GM18519 (cell line): Measurements from ENCODE around the gene RICTOR.

ENCODE experiments used
- ATAC-seq: cut with Tn5 transposase; IDR thresholded peaks from one replicate; pipeline ENCODE4 v1.9.1; 2021; ENCODE audit warnings: mild to moderate bottlenecking, moderate library complexity; ENCODE audit not compliant: unreplicated experiment, low FRiP score

Gene RICTOR

GRCh38 chr5:38906503-38906902 is 167.7 kb downstream of the RICTOR start:
- no peak for ATAC-seq

GRCh38 chr5:38905516-38905915 is 168.7 kb downstream of the RICTOR start:
- no peak for ATAC-seq

GRCh38 chr5:38899936-38900335 is 174.3 kb downstream of the RICTOR start:
- ATAC-seq = no peak

GRCh38 chr5:38896760-38897159 is 177.4 kb downstream of the RICTOR start:
- no peak for ATAC-seq

- no peak for ATAC-seq
Measured at GRCh38 chr5:38892363-38892762, 181.8 kb downstream of the RICTOR start.

- ATAC-seq = no peak
Measured at GRCh38 chr5:38891563-38891962, 182.6 kb downstream of the RICTOR start.

- ATAC-seq = no peak
Measured at GRCh38 chr5:38889424-38889823, 184.8 kb downstream of the RICTOR start.

GRCh38 chr5:38888041-38888440 is 186.2 kb downstream of the RICTOR start:
- ATAC-seq = no peak
